ENCODE results near the gene ASTN2.

DNA sequence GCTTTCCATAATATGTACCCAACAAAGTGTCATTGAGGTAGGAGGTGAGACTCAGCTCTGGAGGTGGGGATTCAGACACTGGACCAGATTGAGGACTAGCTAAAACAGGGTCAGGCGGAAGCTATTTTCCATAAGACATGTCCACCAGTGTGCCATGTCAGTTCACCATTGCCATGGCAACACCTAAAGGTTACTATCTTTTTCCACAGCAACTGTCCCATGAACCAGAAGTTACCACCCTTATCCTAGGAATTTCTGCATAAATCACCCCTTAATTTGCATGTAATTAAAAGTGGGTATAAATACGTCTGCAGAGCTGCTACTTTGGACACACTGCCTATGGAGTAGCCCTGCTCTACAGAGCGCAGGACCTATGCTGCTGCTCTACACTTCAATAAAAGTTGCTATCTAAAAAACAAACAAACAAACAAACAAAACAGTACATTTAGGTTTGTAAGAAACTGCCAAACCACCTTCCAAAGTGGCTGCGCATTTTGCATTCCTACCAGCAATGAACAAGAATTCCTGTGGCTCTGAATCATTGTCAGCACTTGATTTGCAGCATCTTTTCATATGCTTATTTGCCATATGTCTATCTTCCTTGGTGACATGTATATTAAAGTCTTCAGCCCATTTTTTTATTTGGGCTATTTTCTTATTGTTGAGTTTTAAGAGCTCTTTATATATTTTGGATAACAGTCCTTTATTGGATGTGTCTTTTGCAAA is 745.7 kb downstream of the ASTN2 start:
- TF ChIP-seq, protein P1, sequence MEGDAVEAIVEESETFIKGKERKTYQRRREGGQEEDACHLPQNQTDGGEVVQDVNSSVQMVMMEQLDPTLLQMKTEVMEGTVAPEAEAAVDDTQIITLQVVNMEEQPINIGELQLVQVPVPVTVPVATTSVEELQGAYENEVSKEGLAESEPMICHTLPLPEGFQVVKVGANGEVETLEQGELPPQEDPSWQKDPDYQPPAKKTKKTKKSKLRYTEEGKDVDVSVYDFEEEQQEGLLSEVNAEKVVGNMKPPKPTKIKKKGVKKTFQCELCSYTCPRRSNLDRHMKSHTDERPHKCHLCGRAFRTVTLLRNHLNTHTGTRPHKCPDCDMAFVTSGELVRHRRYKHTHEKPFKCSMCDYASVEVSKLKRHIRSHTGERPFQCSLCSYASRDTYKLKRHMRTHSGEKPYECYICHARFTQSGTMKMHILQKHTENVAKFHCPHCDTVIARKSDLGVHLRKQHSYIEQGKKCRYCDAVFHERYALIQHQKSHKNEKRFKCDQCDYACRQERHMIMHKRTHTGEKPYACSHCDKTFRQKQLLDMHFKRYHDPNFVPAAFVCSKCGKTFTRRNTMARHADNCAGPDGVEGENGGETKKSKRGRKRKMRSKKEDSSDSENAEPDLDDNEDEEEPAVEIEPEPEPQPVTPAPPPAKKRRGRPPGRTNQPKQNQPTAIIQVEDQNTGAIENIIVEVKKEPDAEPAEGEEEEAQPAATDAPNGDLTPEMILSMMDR (IDR thresholded peaks at IDR 0.05; ENCODE audit: borderline replicate concordance, extremely low read depth, low read length, poor library complexity, severe bottlenecking) = no peak
- TF ChIP-seq EZH2 (IDR thresholded peaks at IDR 0.05; ENCODE audit: borderline replicate concordance, low read depth, low read length, severe bottlenecking) = no peak

Data from DND-41 (cell line).